22Rv1 (cell line): ENCODE measurements around the gene MRPL45.

Experiments used
- CTCF ChIP-seq: fragments of 450-650 bp; IDR thresholded peaks from 2 replicates; pipeline ENCODE4 v1.5.1; 2017; ENCODE audit warnings: mild to moderate bottlenecking
- ZFX ChIP-seq: fragments of 450-650 bp; IDR thresholded peaks from 2 replicates; pipeline ENCODE4 v1.6.1; 2017; ENCODE audit warnings: antibody characterized with exemption, borderline replicate concordance

- TF ChIP-seq CTCF (no peak), ZFX (no peak)
Observed at GRCh38 chr17:38329808-38330730, 33.1 kb downstream of the MRPL45 start.
